GM23338 (cell line): ENCODE data around the gene LILRA6. TPM values are rescaled to one million over a fixed set of nuclear protein-coding genes. Genes with fewer than 3 reads are reported as not detected.

Experiments
- ATAC-seq: fragments of 200-7000 bp; cut with Tn5 transposase; 3 replicates; pipeline ENCODE4 v1.9.1; 2020
- DNase-seq: peaks from one replicate; pipeline ENCODE4 v3.0.0-alpha.2; 2015; ENCODE audit warnings: low spot score
- H2AFZ ChIP-seq: fragments of 200-600 bp; sonication (generic); 2 replicates; pipeline ENCODE4 v1.8.0; 2016; ENCODE audit warnings: antibody characterized with exemption, mild to moderate bottlenecking, moderate library complexity
- H3F3A ChIP-seq: fragments of 200-600 bp; sonication (generic); replicated peaks from 2 replicates; pipeline ENCODE4 v1.8.0; 2017; ENCODE audit warnings: antibody characterized with exemption, mixed run types, low read depth
- H3K27ac ChIP-seq: fragments of 200-600 bp; sonication (generic); 2 replicates; pipeline ENCODE4 v1.6.1; 2016; ENCODE audit warnings: low read depth
- H3K27me3 ChIP-seq: fragments of 200-600 bp; sonication (generic); 2 replicates; pipeline ENCODE4 v1.8.0; 2016; ENCODE audit warnings: mild to moderate bottlenecking, mixed run types, moderate library complexity; ENCODE audit not compliant: insufficient read depth
- H3K36me3 ChIP-seq: fragments of 200-600 bp; sonication (generic); 2 replicates; pipeline ENCODE4 v1.8.0; 2016; ENCODE audit warnings: mild to moderate bottlenecking; ENCODE audit not compliant: insufficient read depth
- H3K4me1 ChIP-seq: fragments of 200-600 bp; sonication (generic); 2 replicates; pipeline ENCODE4 v1.8.0; 2016; ENCODE audit warnings: mild to moderate bottlenecking, moderate library complexity; ENCODE audit not compliant: insufficient read depth
- H3K4me2 ChIP-seq: fragments of 200-600 bp; sonication (generic); 2 replicates; pipeline ENCODE4 v1.7.1; 2017; ENCODE audit warnings: mixed run types
- H3K4me3 ChIP-seq: fragments of 200-600 bp; sonication (generic); 2 replicates; pipeline ENCODE4 v1.6.1; 2016; ENCODE audit warnings: mixed run types
- H3K79me2 ChIP-seq: fragments of 200-600 bp; sonication (generic); replicated peaks from 2 replicates; pipeline ENCODE4 v1.8.0; 2017; ENCODE audit warnings: mild to moderate bottlenecking; ENCODE audit not compliant: insufficient read depth
- H3K9me2 ChIP-seq: fragments of 200-600 bp; sonication (generic); 2 replicates; pipeline ENCODE4 v1.8.0; 2017; ENCODE audit not compliant: insufficient read depth
- H4K20me1 ChIP-seq: fragments of 200-600 bp; sonication (generic); replicated peaks from 2 replicates; pipeline ENCODE4 v1.8.0; 2017; ENCODE audit warnings: mild to moderate bottlenecking; ENCODE audit not compliant: insufficient read depth
- H3K27ac Mint-ChIP-seq: 2 replicates; pipeline ENCODE4 v1.8.0; 2020; ENCODE audit warnings: inconsistent platforms, mild to moderate bottlenecking, moderate library complexity, mixed read lengths
- H3K27me3 Mint-ChIP-seq: 3 replicates; pipeline ENCODE4 v1.8.0; 2022; ENCODE audit warnings: low read depth, mild to moderate bottlenecking, moderate library complexity, mixed read lengths, inconsistent platforms; ENCODE audit not compliant: insufficient read depth, poor library complexity
- H3K36me3 Mint-ChIP-seq: 3 replicates; pipeline ENCODE4 v1.8.0; 2021; ENCODE audit warnings: low read depth, mild to moderate bottlenecking, inconsistent platforms, moderate library complexity, mixed read lengths
- H3K4me1 Mint-ChIP-seq: 3 replicates; pipeline ENCODE4 v1.8.0; 2020; ENCODE audit warnings: mild to moderate bottlenecking, inconsistent platforms, mixed read lengths
- H3K4me3 Mint-ChIP-seq: 3 replicates; pipeline ENCODE4 v1.8.0; 2021; ENCODE audit warnings: moderate library complexity, mild to moderate bottlenecking, inconsistent platforms, mixed read lengths
- H3K9me3 Mint-ChIP-seq: 3 replicates; pipeline ENCODE4 v1.8.0; 2020; ENCODE audit warnings: moderate library complexity, mild to moderate bottlenecking, inconsistent platforms, mixed read lengths
- EZH2 ChIP-seq: fragments of 200-600 bp; sonication (generic); IDR thresholded peaks from one replicate; pipeline ENCODE4 v1.8.0; 2017; ENCODE audit warnings: antibody characterized with exemption, mild to moderate bottlenecking, low read depth; ENCODE audit not compliant: unreplicated experiment
- EZH2phosphoT487 ChIP-seq: fragments of 200-600 bp; sonication (generic); IDR thresholded peaks from one replicate; pipeline ENCODE4 v1.8.1; 2018; ENCODE audit warnings: antibody characterized with exemption; ENCODE audit not compliant: unreplicated experiment
- JUNB ChIP-seq: IDR thresholded peaks from one replicate; pipeline ENCODE4 v1.6.1; 2016; ENCODE audit warnings: antibody characterized with exemption; ENCODE audit not compliant: unreplicated experiment
- NANOG ChIP-seq: IDR thresholded peaks from 2 replicates; pipeline ENCODE4 v1.6.1; 2016; ENCODE audit warnings: antibody characterized with exemption, borderline replicate concordance
- REST ChIP-seq: IDR thresholded peaks from one replicate; pipeline ENCODE4 v1.6.1; 2018; ENCODE audit warnings: antibody characterized with exemption; ENCODE audit not compliant: unreplicated experiment
- ZNF331 ChIP-seq: fragments of 250-450 bp; sonication (Bioruptor Pico); IDR thresholded peaks from 2 replicates; pipeline ENCODE4 v1.5.0; 2020; ENCODE audit warnings: low read depth, mild to moderate bottlenecking, moderate library complexity
- ZNF462 ChIP-seq: fragments of 250-450 bp; sonication (Bioruptor Pico); IDR thresholded peaks from 2 replicates; pipeline ENCODE4 v1.5.0; 2020; ENCODE audit warnings: mild to moderate bottlenecking, moderate library complexity
- polyA plus RNA-seq: library from polyadenylated mRNA; unstranded; fragments of >200 nt; fragmentation: Nextera tagmentation; extraction: Ambion mirVana; gene quantifications from 2 replicates; pipeline ENCODE4 v1.2.1, GENCODE V29; 2016
- total RNA-seq: library from RNA; depleted of rRNA; stranded (reverse); fragments of >200 nt; shearing (Covaris generic); gene quantifications from 2 replicates; pipeline ENCODE4 v1.2.3, GENCODE V29; 2014

Gene LILRA6
- total and polyA plus RNA-seq, 2 experiments from 2014 or later: not detected

GRCh38 chr19:54197121-54197520, 45.5 kb downstream of the LILRA6 start:
- peaks cover 32% of the 10 kb centered on the region for H3K36me3 ChIP-seq
- no peak overlapping the region for H3K27ac Mint-ChIP-seq
- H3K9me3 Mint-ChIP-seq: peaks cover 4% of the 10 kb centered on the region
- H3K36me3 Mint-ChIP-seq: peaks cover 52% of the 10 kb centered on the region
- H3K4me1 ChIP-seq: peaks cover 11% of the 10 kb centered on the region
- H4K20me1 ChIP-seq: peaks cover 19% of the 10 kb centered on the region
- peaks cover 24% of the 10 kb centered on the region for H3F3A ChIP-seq
- H3K27me3 Mint-ChIP-seq: peaks cover 19% of the 10 kb centered on the region
- peaks cover 36% of the 10 kb centered on the region for H3K79me2 ChIP-seq
- H3K27me3 ChIP-seq: no peaks in the 10 kb centered on the region
- peaks cover 16% of the 10 kb centered on the region for H3K4me1 Mint-ChIP-seq
- no peak overlapping the region for H3K27ac ChIP-seq
- H3K9me2 ChIP-seq: no peaks in the 10 kb centered on the region
- TF ChIP-seq ZNF462 (CRISPR knock-in tag): no peak
- TF ChIP-seq ZNF331: no peak
- no peak for TF ChIP-seq JUNB
- TF ChIP-seq NANOG: no peak
- TF ChIP-seq REST: no peak
- no peak for TF ChIP-seq EZH2
- no peak for TF ChIP-seq EZH2phosphoT487
- no peak overlapping the region for H3K4me2 ChIP-seq
- DNase-seq (no peak), ATAC-seq (no peak)
- H3K4me3 Mint-ChIP-seq: no peak overlapping the region
- no peak overlapping the region for H3K4me3 ChIP-seq
- no peak overlapping the region for H2AFZ ChIP-seq
